Gastroesophageal sphincter (tissue), 3 donors: ENCODE measurements around the gene BLMH.

ENCODE experiments used
- EP300 ChIP-seq: sonication (generic); formaldehyde crosslinking; IDR thresholded peaks from one replicate; pipeline ENCODE4 v1.6.1; 2017; ENCODE audit warnings: antibody characterized with exemption, mild to moderate bottlenecking
- POLR2A ChIP-seq, 2 donors: fragments of 450-650 bp; IDR thresholded peaks; one replicate each; pipeline ENCODE4 v1.6.1; 2017; ENCODE audit warnings: antibody characterized with exemption in 2 of 2, mild to moderate bottlenecking in 2 of 2, moderate library complexity in 1 of 2
- TF ChIP-seq, protein P1 (sequence below), 4 experiments: fragments of 200-600 bp in 2 of 4; fragments of 450-650 bp in 2 of 4; sonication (generic) in 1 of 4; IDR thresholded peaks; one replicate each; pipeline ENCODE4 v1.5.1; 2017 to 2019; ENCODE audit warnings: antibody characterized with exemption in 4 of 4, mild to moderate bottlenecking in 2 of 4, moderate library complexity in 2 of 4

DNA sequence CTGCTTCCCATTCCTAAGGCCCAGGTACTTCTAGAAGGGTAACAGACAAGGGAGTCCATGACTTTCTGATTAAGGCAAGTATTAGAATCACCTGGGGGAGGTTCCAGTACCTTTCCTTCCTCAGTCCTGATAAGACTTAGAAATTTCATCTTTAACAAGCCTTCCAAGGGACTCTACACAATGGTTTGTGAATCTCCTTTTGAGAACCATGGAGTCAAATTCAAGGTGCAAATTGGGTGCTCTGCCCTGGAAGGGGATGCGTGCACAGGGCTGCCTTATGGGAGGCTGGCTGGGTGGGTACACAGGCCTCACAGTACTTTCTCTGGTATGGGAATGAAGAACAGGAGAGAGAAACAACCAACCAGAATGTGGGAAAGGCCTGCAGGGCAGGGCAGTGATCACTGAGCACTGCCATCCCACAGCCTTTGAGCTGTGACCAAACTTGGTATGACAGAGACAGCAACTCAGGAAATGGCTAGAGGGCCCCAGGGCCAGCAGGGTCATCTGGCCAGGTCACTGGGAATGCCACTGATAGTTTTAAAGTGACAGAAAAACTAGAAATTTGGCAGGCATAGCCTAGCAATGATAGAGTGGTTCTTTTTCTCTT is 45.8 kb upstream of the BLMH start:
- TF ChIP-seq, protein P1, sequence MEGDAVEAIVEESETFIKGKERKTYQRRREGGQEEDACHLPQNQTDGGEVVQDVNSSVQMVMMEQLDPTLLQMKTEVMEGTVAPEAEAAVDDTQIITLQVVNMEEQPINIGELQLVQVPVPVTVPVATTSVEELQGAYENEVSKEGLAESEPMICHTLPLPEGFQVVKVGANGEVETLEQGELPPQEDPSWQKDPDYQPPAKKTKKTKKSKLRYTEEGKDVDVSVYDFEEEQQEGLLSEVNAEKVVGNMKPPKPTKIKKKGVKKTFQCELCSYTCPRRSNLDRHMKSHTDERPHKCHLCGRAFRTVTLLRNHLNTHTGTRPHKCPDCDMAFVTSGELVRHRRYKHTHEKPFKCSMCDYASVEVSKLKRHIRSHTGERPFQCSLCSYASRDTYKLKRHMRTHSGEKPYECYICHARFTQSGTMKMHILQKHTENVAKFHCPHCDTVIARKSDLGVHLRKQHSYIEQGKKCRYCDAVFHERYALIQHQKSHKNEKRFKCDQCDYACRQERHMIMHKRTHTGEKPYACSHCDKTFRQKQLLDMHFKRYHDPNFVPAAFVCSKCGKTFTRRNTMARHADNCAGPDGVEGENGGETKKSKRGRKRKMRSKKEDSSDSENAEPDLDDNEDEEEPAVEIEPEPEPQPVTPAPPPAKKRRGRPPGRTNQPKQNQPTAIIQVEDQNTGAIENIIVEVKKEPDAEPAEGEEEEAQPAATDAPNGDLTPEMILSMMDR (IDR thresholded peaks at IDR 0.05), result no peak
- TF ChIP-seq EP300, result no peak
- no peak for TF ChIP-seq POLR2A (IDR thresholded peaks at IDR 0.05)
